ENCODE results near the gene IQSEC1. TPM values are rescaled to one million over a fixed set of nuclear protein-coding genes. Genes with fewer than 3 reads are reported as not detected.
"Not testable (repeated sequence)": the region's sequence is repeated elsewhere in the genome, so short reads cannot be mapped to it uniquely, and the experiment has no call there.

IQSEC1 gene
- total RNA-seq, 1 donor: 22.1 TPM

DNA sequence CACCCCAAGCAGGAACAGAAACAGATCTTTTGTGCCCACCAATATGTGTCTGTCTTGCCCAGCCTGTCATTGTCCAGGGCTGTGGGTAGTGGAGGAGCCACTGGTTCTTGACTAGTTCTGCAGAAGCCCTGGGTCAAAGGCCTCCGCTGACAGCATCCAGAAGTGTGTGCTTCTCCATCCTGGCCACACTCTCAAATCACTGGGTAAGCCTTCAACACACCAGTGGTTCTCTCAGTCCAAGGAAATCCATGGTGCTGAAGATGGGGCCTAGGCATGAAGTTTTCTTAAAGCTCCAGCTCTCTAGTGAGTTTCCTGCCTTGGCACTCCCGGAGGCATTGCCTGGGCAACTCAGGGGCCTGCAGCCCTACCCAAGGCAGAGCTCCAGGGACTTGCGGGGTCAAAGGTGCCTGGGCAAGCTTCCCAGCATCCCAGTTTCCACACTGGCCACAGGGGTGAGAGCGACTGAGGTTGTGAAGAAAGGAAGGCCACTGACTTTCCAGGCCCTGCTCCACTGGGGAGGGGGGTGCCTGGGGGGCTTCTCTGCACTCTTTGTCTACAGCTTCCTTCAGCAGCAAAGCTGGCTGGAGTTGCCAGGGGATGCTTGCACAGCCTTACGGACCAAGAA lies 193.9 kb downstream of the IQSEC1 start:
- no peak overlapping the region for H3K4me3 ChIP-seq (ENCODE audit: insufficient read depth, low read length)
- no peaks in the 10 kb centered on the region for H3K79me2 ChIP-seq (ENCODE audit: insufficient read depth, low read length)
- no peak overlapping the region for H3K27ac ChIP-seq (ENCODE audit: low read depth, low read length)
- TF ChIP-seq, protein P1, sequence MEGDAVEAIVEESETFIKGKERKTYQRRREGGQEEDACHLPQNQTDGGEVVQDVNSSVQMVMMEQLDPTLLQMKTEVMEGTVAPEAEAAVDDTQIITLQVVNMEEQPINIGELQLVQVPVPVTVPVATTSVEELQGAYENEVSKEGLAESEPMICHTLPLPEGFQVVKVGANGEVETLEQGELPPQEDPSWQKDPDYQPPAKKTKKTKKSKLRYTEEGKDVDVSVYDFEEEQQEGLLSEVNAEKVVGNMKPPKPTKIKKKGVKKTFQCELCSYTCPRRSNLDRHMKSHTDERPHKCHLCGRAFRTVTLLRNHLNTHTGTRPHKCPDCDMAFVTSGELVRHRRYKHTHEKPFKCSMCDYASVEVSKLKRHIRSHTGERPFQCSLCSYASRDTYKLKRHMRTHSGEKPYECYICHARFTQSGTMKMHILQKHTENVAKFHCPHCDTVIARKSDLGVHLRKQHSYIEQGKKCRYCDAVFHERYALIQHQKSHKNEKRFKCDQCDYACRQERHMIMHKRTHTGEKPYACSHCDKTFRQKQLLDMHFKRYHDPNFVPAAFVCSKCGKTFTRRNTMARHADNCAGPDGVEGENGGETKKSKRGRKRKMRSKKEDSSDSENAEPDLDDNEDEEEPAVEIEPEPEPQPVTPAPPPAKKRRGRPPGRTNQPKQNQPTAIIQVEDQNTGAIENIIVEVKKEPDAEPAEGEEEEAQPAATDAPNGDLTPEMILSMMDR (IDR thresholded peaks at IDR 0.05; ENCODE audit: extremely low read depth, low read depth, low read length): no peak
- no peak for DNase-seq (ENCODE audit: insufficient read length, low spot score, missing footprints)
- no peaks in the 10 kb centered on the region for H3K4me1 ChIP-seq (ENCODE audit: insufficient read depth, low read length)
- no peak overlapping the region for H2AFZ ChIP-seq (ENCODE audit: low read length)
- H3K27me3 ChIP-seq (ENCODE audit: insufficient read depth, low read length): no peaks in the 10 kb centered on the region
- H3K36me3 ChIP-seq (ENCODE audit: insufficient read depth, low read length): no peaks in the 10 kb centered on the region
- no peaks in the 10 kb centered on the region for H4K20me1 ChIP-seq (ENCODE audit: insufficient read depth, low read length)
- H3K4me2 ChIP-seq (ENCODE audit: insufficient read depth, low read length): no peak overlapping the region
- H3K9me3 ChIP-seq (ENCODE audit: low read depth, low read length): no peaks in the 10 kb centered on the region

DNA sequence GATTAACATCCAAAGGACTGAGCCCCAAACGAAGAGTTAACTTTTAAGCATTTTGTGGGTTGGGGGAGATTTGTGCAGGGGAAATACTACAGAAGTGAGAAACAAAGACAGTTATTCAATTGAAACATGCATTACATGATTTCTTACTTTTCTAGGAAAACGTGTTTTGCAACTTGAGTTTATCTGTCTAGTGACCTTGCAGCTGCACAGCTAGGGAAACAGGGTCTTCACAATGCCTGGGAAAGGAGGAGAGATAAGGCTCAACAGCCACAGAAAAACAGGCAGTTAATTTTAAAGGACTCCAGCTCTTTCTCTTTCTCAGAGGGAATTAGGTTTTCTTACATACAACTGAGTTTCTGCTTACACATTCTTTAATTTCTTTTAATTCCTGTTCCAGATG lies 194.5 kb downstream of the IQSEC1 start:
- H3K4me1 ChIP-seq (ENCODE audit: insufficient read depth, low read length): not testable (repeated sequence)

DNA sequence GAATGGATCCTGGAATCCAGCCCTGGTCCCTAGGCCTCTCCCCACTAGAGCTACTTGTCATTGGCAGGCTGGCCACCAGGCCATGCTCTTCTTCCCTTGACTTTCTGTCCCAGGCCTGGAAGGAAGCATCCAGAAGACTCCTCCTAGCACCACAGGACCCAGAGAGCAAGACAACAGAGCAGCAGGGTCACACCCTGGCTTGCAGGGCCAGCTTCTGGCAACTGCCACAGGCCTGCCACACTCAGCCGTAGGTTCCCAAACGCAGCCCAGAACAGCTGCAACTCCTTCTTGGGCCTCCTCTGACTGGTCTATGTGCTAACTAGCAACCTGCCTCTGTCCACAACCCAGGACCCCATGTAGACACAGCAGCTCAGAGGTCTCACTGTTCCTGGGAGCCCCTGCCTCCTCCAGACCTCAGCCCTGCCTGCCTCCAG lies 195.1 kb downstream of the IQSEC1 start:
- H4K20me1 ChIP-seq (ENCODE audit: insufficient read depth, low read length): no peaks in the 10 kb centered on the region
- H2AFZ ChIP-seq (ENCODE audit: low read length): no peak overlapping the region
- H3K4me2 ChIP-seq (ENCODE audit: insufficient read depth, low read length): no peak overlapping the region
- H3K9me3 ChIP-seq (ENCODE audit: low read depth, low read length): no peaks in the 10 kb centered on the region
- no peaks in the 10 kb centered on the region for H3K27me3 ChIP-seq (ENCODE audit: insufficient read depth, low read length)
- H3K27ac ChIP-seq (ENCODE audit: low read depth, low read length): no peak overlapping the region
- no peaks in the 10 kb centered on the region for H3K4me1 ChIP-seq (ENCODE audit: insufficient read depth, low read length)
- H3K79me2 ChIP-seq (ENCODE audit: insufficient read depth, low read length): no peaks in the 10 kb centered on the region
- H3K4me3 ChIP-seq (ENCODE audit: insufficient read depth, low read length): no peak overlapping the region
- TF ChIP-seq, protein P1 (IDR thresholded peaks at IDR 0.05; ENCODE audit: extremely low read depth, low read depth, low read length): no peak
- no peaks in the 10 kb centered on the region for H3K36me3 ChIP-seq (ENCODE audit: insufficient read depth, low read length)
- no peak for DNase-seq (ENCODE audit: insufficient read length, low spot score, missing footprints)

More for the DNA sequence above, 194.5 kb downstream of the IQSEC1 start:
- H3K27me3 ChIP-seq (ENCODE audit: insufficient read depth, low read length); H3K27ac ChIP-seq (ENCODE audit: low read depth, low read length); H3K4me2 ChIP-seq (ENCODE audit: insufficient read depth, low read length); H4K20me1 ChIP-seq (ENCODE audit: insufficient read depth, low read length); H3K36me3 ChIP-seq (ENCODE audit: insufficient read depth, low read length); H3K4me3 ChIP-seq (ENCODE audit: insufficient read depth, low read length); H3K9me3 ChIP-seq (ENCODE audit: low read depth, low read length); H3K79me2 ChIP-seq (ENCODE audit: insufficient read depth, low read length); DNase-seq (ENCODE audit: insufficient read length, low spot score, missing footprints); H2AFZ ChIP-seq (ENCODE audit: low read length): not testable (repeated sequence)

- Histone ChIP-seq H3K36me3 (ENCODE audit: insufficient read depth, low read length) (no peaks in the 10 kb centered on the region), H3K4me2 (ENCODE audit: insufficient read depth, low read length) (no peak overlapping the region), H3K4me3 (ENCODE audit: insufficient read depth, low read length) (no peak overlapping the region), H2AFZ (ENCODE audit: low read length) (no peak overlapping the region), H3K9me3 (ENCODE audit: low read depth, low read length) (no peaks in the 10 kb centered on the region), H3K27me3 (ENCODE audit: insufficient read depth, low read length) (no peaks in the 10 kb centered on the region), H3K79me2 (ENCODE audit: insufficient read depth, low read length) (no peaks in the 10 kb centered on the region), H3K4me1 (ENCODE audit: insufficient read depth, low read length) (no peaks in the 10 kb centered on the region), H4K20me1 (ENCODE audit: insufficient read depth, low read length) (no peaks in the 10 kb centered on the region), H3K27ac (ENCODE audit: low read depth, low read length) (no peak overlapping the region)
- TF ChIP-seq, protein P1 (IDR thresholded peaks at IDR 0.05; ENCODE audit: extremely low read depth, low read depth, low read length): no peak
- DNase-seq (ENCODE audit: insufficient read length, low spot score, missing footprints): no peak
Measured at GRCh38 chr3:12877040-12877439, 196.2 kb downstream of the IQSEC1 start.
